GM19397 (cell line): ENCODE data around the gene TAF8.
"Not testable (repeated sequence)": the region's sequence is repeated elsewhere in the genome, so short reads cannot be mapped to it uniquely, and the experiment has no call there.

Experiments used
- ATAC-seq: cut with Tn5 transposase; IDR thresholded peaks from one replicate; pipeline ENCODE4 v1.9.1; 2021; ENCODE audit warnings: mild to moderate bottlenecking, moderate library complexity; ENCODE audit not compliant: unreplicated experiment

The TAF8 gene

GRCh38 chr6:42028234-42029061, 21.9 kb upstream of the TAF8 start:
- no peak for ATAC-seq

DNA sequence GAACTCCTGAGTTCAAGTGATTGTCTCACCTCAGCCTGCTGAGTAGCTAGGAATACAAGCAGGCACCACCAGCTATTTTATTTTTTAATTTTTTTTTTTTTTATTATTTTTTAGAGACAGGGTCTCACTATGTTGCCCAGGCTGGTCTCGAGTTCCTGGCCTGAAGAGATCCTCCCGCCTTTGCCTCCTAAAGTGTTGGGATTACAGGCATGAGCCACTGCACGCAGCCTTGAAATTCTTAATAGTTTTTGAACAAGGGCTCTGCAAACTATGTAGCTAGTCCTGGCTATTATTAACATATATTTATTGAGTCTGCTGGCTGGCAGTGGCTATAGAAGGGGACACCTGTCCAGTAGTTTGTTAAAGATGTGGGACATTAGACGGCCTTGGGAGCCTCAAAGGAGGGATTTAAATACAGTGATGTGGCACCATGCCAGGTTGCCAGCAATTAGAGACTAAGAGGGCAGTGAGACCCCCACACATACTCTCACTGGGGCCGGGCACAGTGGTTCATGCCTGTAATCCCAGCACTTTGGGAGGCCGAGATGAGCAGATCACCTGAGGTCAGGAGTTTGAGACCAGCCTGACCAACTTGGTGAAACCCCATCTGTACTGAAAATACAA, 21.1 kb upstream of the TAF8 start:
- no peak for ATAC-seq

DNA sequence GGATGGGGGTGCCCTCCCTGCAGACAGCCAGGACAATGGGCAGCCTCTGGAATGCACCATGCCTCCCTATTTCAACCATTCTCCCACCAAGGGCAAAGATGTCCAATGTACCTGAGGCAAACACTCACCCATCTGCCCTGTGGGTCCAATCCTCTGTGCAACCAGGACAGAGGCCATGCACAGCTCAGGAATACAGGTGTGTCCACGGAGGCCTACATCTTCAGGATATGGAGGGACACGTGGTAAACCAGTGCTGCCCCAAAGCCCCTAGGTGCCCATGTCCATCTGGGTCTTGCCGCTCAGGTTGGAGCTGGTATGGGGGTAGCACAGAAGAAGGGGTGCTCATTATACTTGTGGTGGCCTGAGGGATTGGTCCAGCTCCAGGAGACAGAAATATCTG, 20.4 kb upstream of the TAF8 start:
- ATAC-seq, result no peak

GRCh38 chr6:42030585-42031506, 19.5 kb upstream of the TAF8 start:
- no peak for ATAC-seq

GRCh38 chr6:42032366-42032765, 18.0 kb upstream of the TAF8 start:
- no peak for ATAC-seq

- not testable (repeated sequence) for ATAC-seq
These were observed 12.7 kb upstream of the TAF8 start for GRCh38 chr6:42037669-42038068.

- no peak for ATAC-seq
These were observed 12.2 kb upstream of the TAF8 start for GRCh38 chr6:42038163-42038562.

GRCh38 chr6:42038811-42039408, 11.4 kb upstream of the TAF8 start:
- no peak for ATAC-seq

GRCh38 chr6:42040856-42041480, 9.4 kb upstream of the TAF8 start:
- no peak for ATAC-seq

DNA sequence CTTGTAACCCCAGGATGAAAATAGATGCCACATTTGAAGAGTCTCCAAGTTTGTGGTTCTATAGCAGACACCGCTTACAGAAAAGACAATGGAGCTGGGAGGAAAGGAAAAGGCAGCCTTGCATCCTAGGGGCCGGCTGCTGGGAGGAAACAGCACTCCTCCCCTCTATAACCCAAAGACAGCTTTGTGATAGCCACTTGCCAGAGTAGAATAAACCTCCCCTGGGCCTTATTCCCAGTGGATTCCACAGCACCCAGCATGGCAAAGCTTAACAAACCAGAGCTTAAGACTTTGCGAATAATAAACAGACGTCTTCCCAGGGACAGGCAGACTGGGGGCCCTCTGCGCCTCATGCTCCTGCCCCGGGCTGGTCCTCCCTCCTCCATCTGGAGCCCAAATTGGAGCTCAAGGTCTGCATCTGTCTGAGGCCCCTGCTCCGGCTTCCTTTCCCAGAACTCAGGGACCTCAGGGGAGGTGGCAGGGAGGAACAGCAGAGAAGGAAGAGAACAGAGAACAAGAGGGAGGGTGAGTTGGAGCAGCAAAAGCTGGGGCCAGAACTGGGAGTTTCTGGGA, 8.8 kb upstream of the TAF8 start:
- ATAC-seq, result no peak

DNA sequence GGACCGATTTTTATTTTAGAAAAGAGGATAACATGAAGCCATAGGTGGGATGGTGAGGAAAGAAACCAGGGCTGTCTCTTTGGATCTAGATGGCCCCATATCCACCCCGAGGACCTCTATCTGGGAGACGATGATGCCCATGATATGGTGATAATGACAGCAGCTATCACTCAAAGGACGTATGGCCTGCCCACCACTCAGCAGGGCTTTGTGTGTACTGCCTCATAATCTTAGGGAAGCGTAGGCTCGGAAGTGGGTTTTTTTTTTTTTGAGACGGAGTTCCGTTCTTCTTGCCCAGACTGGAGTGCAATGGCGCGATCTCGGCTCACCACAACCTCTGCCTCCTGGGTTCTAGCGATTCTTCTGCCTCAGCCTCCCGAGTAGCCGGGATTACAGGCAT, 8.2 kb upstream of the TAF8 start:
- ATAC-seq, result no peak

DNA sequence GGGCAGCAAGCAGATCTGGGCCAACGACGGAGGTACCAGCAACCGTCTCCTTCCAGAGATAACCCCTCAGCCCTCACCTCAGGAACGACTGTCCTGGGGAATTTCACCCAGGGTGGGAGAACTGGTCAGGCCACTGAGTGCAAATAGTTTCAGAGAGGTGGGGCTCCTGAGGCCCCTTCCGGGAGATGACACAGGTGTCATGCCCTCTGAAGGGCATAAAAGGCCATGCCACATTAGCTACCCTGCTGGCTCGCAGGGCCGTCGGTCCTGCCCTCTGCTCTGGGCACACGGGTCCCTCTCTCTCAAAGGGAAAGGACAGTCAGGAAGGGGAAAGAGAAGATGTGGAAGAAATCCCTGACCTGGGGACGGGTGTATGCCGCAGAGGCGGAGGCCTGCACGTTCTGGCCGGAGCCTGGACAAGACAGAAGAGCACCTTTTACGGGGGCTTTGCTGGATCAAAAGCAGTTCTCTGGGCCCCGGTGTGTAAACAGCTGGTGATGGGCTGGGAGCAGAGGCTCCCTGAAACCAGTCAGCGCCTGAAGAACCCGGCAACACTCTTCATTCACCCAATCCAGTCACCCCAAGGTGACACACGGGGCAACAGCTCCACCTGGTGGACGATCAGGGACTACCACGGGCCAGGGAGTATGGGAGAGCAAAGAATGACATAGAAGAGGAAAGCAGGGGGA, 6.4 kb upstream of the TAF8 start:
- peak; percentile 33 for ATAC-seq

- no peak for ATAC-seq
These were observed 4.5 kb upstream of the TAF8 start for GRCh38 chr6:42045538-42046460.

- no peak for ATAC-seq
These were observed 3.7 kb upstream of the TAF8 start for GRCh38 chr6:42046464-42047212.

DNA sequence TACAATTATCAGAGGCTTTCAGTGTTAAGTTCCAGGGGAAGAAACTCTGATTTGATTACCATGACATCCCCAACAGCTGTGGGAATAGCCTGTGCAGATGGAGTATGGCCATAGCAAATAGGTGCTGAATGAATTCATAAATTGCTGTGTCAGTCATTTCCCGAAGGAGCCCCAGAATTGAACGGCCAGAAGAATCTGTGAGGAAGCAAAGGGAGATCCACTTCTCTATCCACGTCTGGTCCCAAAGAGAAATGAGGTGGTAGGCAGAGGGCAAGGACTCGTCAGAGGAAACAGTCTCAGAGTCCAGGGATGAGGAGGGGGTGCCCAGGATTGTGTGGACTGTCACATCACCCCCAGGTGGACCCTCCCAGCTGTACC, 3.1 kb upstream of the TAF8 start:
- no peak for ATAC-seq

DNA sequence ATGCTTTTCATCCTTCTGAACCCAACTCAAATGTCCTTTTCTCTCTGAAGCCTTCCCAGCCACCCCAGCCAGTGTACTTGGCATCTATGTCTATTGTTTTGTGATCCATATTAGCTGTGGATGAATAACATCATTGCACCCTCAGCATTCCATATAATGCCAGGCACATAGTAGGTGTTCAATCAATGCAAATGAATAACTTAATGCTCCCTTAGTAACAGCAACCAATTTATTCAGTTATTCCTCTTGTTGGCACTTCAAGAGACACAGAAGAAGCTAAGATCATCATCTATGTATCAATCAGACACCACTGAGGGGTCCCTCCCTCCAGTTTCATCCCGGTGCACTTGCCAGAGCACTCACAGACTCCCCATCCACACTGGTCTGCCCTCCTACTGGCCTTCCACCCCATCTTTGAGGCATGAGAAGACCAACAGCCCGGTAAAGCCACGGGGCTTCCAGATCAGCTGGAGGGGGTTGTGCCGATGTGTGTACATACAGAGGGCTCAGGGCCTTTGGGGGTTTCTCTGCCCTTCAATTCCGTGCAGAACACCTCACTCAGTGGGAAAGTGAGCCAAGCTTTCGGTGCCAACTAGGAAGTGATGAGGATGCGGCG, 2.4 kb upstream of the TAF8 start:
- ATAC-seq, result no peak

GRCh38 chr6:42049116-42049809, 1.1 kb upstream of the TAF8 start:
- no peak for ATAC-seq
